ENCODE measurements around the gene COMTD1. TPM values are rescaled to one million over a fixed set of nuclear protein-coding genes. Genes with fewer than 3 reads are reported as not detected.

The COMTD1 gene
- polyA plus RNA-seq, 3 donors, result 15.6 to 16.5 (median 16.1) TPM

GRCh38 chr10:75187961-75188426 is 47.8 kb downstream of the COMTD1 start:
- Histone ChIP-seq H3K4me1 (ENCODE audit: control insufficient read depth in 1 of 2, insufficient read depth in 2 of 2, low read length in 2 of 2) (peaks cover 15 to 18% of the 10 kb centered on the region in 2 donors), H2AFZ (ENCODE audit: insufficient read depth, low read depth, low read length, poor library complexity, severe bottlenecking) (no peak overlapping the region), H3K9ac (ENCODE audit: insufficient read depth, low read length, poor library complexity, severe bottlenecking) (no peak overlapping the region), H3K4me2 (replicated peaks; ENCODE audit: extremely low read depth, low read length, poor library complexity, severe bottlenecking) (no peak overlapping the region), H3K27ac (ENCODE audit: low read depth in 1 of 2, low read length in 2 of 2) (no peak overlapping the region), H3K27me3 (ENCODE audit: control insufficient read depth in 2 of 2, insufficient read depth in 2 of 2, low read length in 2 of 2) (no peaks in the 10 kb centered on the region), H3K79me2 (ENCODE audit: insufficient read depth, low read length) (no peaks in the 10 kb centered on the region), H3K4me3 (replicated peaks in 1 of 3; ENCODE audit: low read depth in 2 of 3, low read length in 3 of 3) (no peak overlapping the region), H4K20me1 (ENCODE audit: insufficient read depth, low read length) (peaks cover 12% of the 10 kb centered on the region), H3K36me3 (replicated peaks in 1 of 2; ENCODE audit: control insufficient read depth in 1 of 2, insufficient read depth in 2 of 2, low read length in 2 of 2) (peaks cover 0 to 13% of the 10 kb centered on the region in 2 donors), H3K9me3 (replicated peaks in 1 of 2; ENCODE audit: control insufficient read depth in 1 of 2, insufficient read depth in 1 of 2, low read length in 2 of 2) (no peaks in the 10 kb centered on the region)
- peaks cover 10 to 17% of the 10 kb centered on the region in 2 donors for H3K36me3 Mint-ChIP-seq
- no peak overlapping the region for H3K4me3 Mint-ChIP-seq
- peak; percentile 45 to 62 (median 61) for DNase-seq
- TF ChIP-seq, protein P1, sequence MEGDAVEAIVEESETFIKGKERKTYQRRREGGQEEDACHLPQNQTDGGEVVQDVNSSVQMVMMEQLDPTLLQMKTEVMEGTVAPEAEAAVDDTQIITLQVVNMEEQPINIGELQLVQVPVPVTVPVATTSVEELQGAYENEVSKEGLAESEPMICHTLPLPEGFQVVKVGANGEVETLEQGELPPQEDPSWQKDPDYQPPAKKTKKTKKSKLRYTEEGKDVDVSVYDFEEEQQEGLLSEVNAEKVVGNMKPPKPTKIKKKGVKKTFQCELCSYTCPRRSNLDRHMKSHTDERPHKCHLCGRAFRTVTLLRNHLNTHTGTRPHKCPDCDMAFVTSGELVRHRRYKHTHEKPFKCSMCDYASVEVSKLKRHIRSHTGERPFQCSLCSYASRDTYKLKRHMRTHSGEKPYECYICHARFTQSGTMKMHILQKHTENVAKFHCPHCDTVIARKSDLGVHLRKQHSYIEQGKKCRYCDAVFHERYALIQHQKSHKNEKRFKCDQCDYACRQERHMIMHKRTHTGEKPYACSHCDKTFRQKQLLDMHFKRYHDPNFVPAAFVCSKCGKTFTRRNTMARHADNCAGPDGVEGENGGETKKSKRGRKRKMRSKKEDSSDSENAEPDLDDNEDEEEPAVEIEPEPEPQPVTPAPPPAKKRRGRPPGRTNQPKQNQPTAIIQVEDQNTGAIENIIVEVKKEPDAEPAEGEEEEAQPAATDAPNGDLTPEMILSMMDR (IDR thresholded peaks at IDR 0.05), result peak; percentile 76
- WGBS (ENCODE audit: insufficient coverage), result 84% methylated on average over 2 of the region's 3 CpGs
- no peaks in the 10 kb centered on the region for H3K9me3 Mint-ChIP-seq
- H3K27me3 Mint-ChIP-seq (ENCODE audit: low read depth in 3 of 3), result peaks cover 0 to 1% (median 0%) of the 10 kb centered on the region in 3 donors
- intact Hi-C loops (cut with micrococcal nuclease), result loop anchor here (2.0 to 5.0 kb wide), 2 partner anchors 43 to 44 kb away; no protein-coding TSS in a partner anchor
- peaks cover 19% of the 10 kb centered on the region for H3K4me1 Mint-ChIP-seq
- H3K27ac Mint-ChIP-seq, result peak overlapping the region in 4 of 7 donors; percentile 25 to 58 (median 46)

DNA sequence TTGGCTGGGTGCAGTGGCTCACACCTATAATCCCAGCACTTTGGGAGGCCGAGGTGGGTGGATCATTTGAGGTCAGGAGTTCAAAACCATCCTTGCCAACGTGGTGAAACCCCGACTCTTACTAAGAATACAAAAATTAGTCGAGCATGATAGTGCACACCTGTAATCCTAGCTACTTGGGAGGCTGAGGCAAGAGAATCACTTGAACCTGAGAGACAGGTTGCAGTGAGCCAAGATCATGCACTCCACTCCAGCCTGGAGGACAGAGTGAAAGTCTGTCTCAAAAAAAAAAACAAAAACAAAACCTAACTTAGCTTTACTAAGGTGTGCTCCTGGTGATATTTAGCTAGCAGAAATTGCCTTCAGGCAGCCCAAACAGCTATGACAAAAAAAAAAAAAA is 49.4 kb downstream of the COMTD1 start:
- H3K27ac Mint-ChIP-seq, result peak overlapping the region in 3 of 7 donors; percentile 15 to 50 (median 18)
- DNase-seq, result no peak
- H3K9ac ChIP-seq (ENCODE audit: insufficient read depth, low read length, poor library complexity, severe bottlenecking), result no peak overlapping the region
- H3K9me3 Mint-ChIP-seq, result no peaks in the 10 kb centered on the region
- 100% methylated on average over 4 of the region's 4 CpGs for WGBS (ENCODE audit: insufficient coverage)
- H3K4me1 Mint-ChIP-seq, result peaks cover 4% of the 10 kb centered on the region
- no peak overlapping the region for H2AFZ ChIP-seq (ENCODE audit: insufficient read depth, low read depth, low read length, poor library complexity, severe bottlenecking)
- peaks cover 19 to 30% of the 10 kb centered on the region in 2 donors for H3K36me3 Mint-ChIP-seq
- H3K4me3 Mint-ChIP-seq, result no peak overlapping the region
- no peaks in the 10 kb centered on the region for H3K79me2 ChIP-seq (ENCODE audit: insufficient read depth, low read length)
- no peaks in the 10 kb centered on the region for H3K27me3 ChIP-seq (ENCODE audit: control insufficient read depth in 2 of 2, insufficient read depth in 2 of 2, low read length in 2 of 2)
- H3K4me1 ChIP-seq (ENCODE audit: control insufficient read depth in 1 of 2, insufficient read depth in 2 of 2, low read length in 2 of 2), result peaks cover under 1 to 4% of the 10 kb centered on the region in 2 donors
- peaks cover 4 to 27% of the 10 kb centered on the region in 2 donors for H3K36me3 ChIP-seq (replicated peaks in 1 of 2; ENCODE audit: control insufficient read depth in 1 of 2, insufficient read depth in 2 of 2, low read length in 2 of 2)
- H3K4me2 ChIP-seq (replicated peaks; ENCODE audit: extremely low read depth, low read length, poor library complexity, severe bottlenecking), result no peak overlapping the region
- peaks cover 12% of the 10 kb centered on the region for H4K20me1 ChIP-seq (ENCODE audit: insufficient read depth, low read length)
- H3K9me3 ChIP-seq (replicated peaks in 1 of 2; ENCODE audit: control insufficient read depth in 1 of 2, insufficient read depth in 1 of 2, low read length in 2 of 2), result no peaks in the 10 kb centered on the region
- no peak overlapping the region for H3K4me3 ChIP-seq (replicated peaks in 1 of 3; ENCODE audit: low read depth in 2 of 3, low read length in 3 of 3)
- intact Hi-C loops (cut with micrococcal nuclease), result loop anchor here in 1 of 2 donors (5.0 kb wide), 1 partner anchor 46 kb away; no protein-coding TSS in a partner anchor
- H3K27me3 Mint-ChIP-seq (ENCODE audit: low read depth in 3 of 3), result peaks cover 0 to 3% (median 0%) of the 10 kb centered on the region in 3 donors
- TF ChIP-seq, protein P1 (IDR thresholded peaks at IDR 0.05), result no peak
- H3K27ac ChIP-seq (ENCODE audit: low read depth in 1 of 2, low read length in 2 of 2), result peak overlapping the region in 1 of 2 donors; percentile 14

Small RNA genes within 50 kb of the gene (small RNA-seq; reads per million reads assigned to genes)
- gene HMGA1P5 (ENCODE audit: insufficient read length, low read depth) (not detected), gene RPL39P25 (ENCODE audit: insufficient read length, low read depth) (not detected)

Other genes starting within 250 kb of the COMTD1 start
- gene SAMD8, start 124.3 kb downstream of the COMTD1 start, polyA plus RNA-seq, result 10 to 100 TPM; 13.0 to 18.8 (median 13.7) TPM
- gene VDAC2, start 25.2 kb downstream of the COMTD1 start, polyA plus RNA-seq, result 100 to 1,000 TPM in 2 of 3 donors, 10 to 100 TPM in 1; 71.2 to 154 (median 139) TPM
- gene ZNF503, start 165.8 kb upstream of the COMTD1 start, polyA plus RNA-seq, result 1 to 10 TPM in 2 of 3 donors, under 1 TPM in 1; 0.65 to 7.2 (median 1.3) TPM
- 10 to 100 TPM; 39.8 to 59.6 (median 56.4) TPM for gene LRMDA, start 195.7 kb upstream of the COMTD1 start, polyA plus RNA-seq

All from CD14-positive monocyte (primary cell).